Stimulated activated CD4-positive, alpha-beta T cell treated with anti-CD3 and anti-CD28 coated beads, Interleukin-1b, Interleukin-23, amount 100 ng/mL, for 4 hours (primary cell): Measurements from ENCODE around the gene ALDH4A1.

Experiments used
- DNase-seq, 2 donors: peaks; one replicate each; pipeline ENCODE4 v3.0.0-alpha.2; 2020; ENCODE audit warnings: low read depth in 2 of 2

ALDH4A1 gene

GRCh38 chr1:18939398-18940302 lies 37.3 kb upstream of the ALDH4A1 start:
- DNase-seq: no peak

- no peak for DNase-seq
These were observed 36.3 kb upstream of the ALDH4A1 start for GRCh38 chr1:18938707-18939070.

GRCh38 chr1:18938008-18938706 lies 35.8 kb upstream of the ALDH4A1 start:
- no peak for DNase-seq

- DNase-seq: no peak
These were observed 35.2 kb upstream of the ALDH4A1 start for GRCh38 chr1:18937539-18937938.

GRCh38 chr1:18936814-18937481 lies 34.6 kb upstream of the ALDH4A1 start:
- DNase-seq: no peak

- DNase-seq: no peak
These were observed 34.1 kb upstream of the ALDH4A1 start for GRCh38 chr1:18936471-18936813.

- DNase-seq: no peak
These were observed 32.0 kb upstream of the ALDH4A1 start for GRCh38 chr1:18934205-18935000.

- DNase-seq: no peak
These were observed 30.5 kb upstream of the ALDH4A1 start for GRCh38 chr1:18932879-18933278.

GRCh38 chr1:18932387-18932786 lies 30.0 kb upstream of the ALDH4A1 start:
- no peak for DNase-seq

GRCh38 chr1:18931730-18932129 lies 29.4 kb upstream of the ALDH4A1 start:
- DNase-seq: no peak

- DNase-seq: no peak
These were observed 27.3 kb upstream of the ALDH4A1 start for GRCh38 chr1:18929686-18930085.

GRCh38 chr1:18928985-18929384 lies 26.6 kb upstream of the ALDH4A1 start:
- no peak for DNase-seq

- DNase-seq: no peak
These were observed 26.1 kb upstream of the ALDH4A1 start for GRCh38 chr1:18928406-18928805.

- DNase-seq: peak in 1 of 2 donors; percentile 21
These were observed 25.4 kb upstream of the ALDH4A1 start for GRCh38 chr1:18927654-18928272.

GRCh38 chr1:18927082-18927653 lies 24.8 kb upstream of the ALDH4A1 start:
- no peak for DNase-seq

GRCh38 chr1:18926315-18927081 lies 24.1 kb upstream of the ALDH4A1 start:
- DNase-seq: peak; percentile 66 to 76

- DNase-seq: no peak
These were observed 22.9 kb upstream of the ALDH4A1 start for GRCh38 chr1:18925279-18925678.

GRCh38 chr1:18924221-18924691 lies 21.9 kb upstream of the ALDH4A1 start:
- no peak for DNase-seq

- DNase-seq: no peak
These were observed 21.4 kb upstream of the ALDH4A1 start for GRCh38 chr1:18923756-18924211.
